Heart left ventricle (tissue), 16 donors: ENCODE data around the gene PREX1. TPM values are rescaled to one million over a fixed set of nuclear protein-coding genes. Genes with fewer than 3 reads are reported as not detected.
A peak's percentile ranks its signal among the peaks of the same experiment; 100 is the strongest.

ENCODE experiments used
- ATAC-seq, 4 donors: fragments of 200-7000 bp; cut with Tn5 transposase; one replicate each; pipeline ENCODE4 v1.9.1; 2020 to 2022; ENCODE audit warnings: moderate library complexity in 4 of 4, mild to moderate bottlenecking in 3 of 4, moderate number of reproducible peaks in 1 of 4
- DNase-seq, 5 donors: peaks; one replicate each; pipeline ENCODE4 v3.0.0-alpha.2; 2020
- H3K27ac ChIP-seq, 12 donors: fragments of 200-600 bp; sonication (generic) in 4 of 12; one replicate each; pipeline versions ENCODE4 v1.5.0 to v1.8.0; 2016 to 2022; ENCODE audit warnings: mild to moderate bottlenecking in 2 of 12
- H3K27me3 ChIP-seq, 9 donors: fragments of 200-600 bp; sonication (generic) in 2 of 9; one replicate each; pipeline versions ENCODE4 v1.5.1 to v1.8.0; 2016 to 2022; ENCODE audit warnings: mild to moderate bottlenecking in 3 of 9
- H3K36me3 ChIP-seq, 9 donors: fragments of 200-600 bp; sonication (generic) in 2 of 9; one replicate each; pipeline versions ENCODE4 v1.5.0 to v1.8.0; 2018 to 2022; ENCODE audit warnings: mild to moderate bottlenecking in 2 of 9
- H3K4me1 ChIP-seq, 12 donors: fragments of 200-600 bp; sonication (generic) in 4 of 12; one replicate each; pipeline versions ENCODE4 v1.5.0 to v1.8.0; 2016 to 2022; ENCODE audit warnings: mild to moderate bottlenecking in 3 of 12
- H3K4me3 ChIP-seq, 12 donors: fragments of 200-600 bp; sonication (generic) in 4 of 12; one replicate each; pipeline versions ENCODE4 v1.5.0 to v1.8.0; 2017 to 2022; ENCODE audit warnings: mild to moderate bottlenecking in 9 of 12, moderate library complexity in 4 of 12
- H3K9me3 ChIP-seq, 12 donors: fragments of 200-600 bp; sonication (generic) in 4 of 12; one replicate each; pipeline versions ENCODE4 v1.5.0 to v1.8.0; 2016 to 2022; ENCODE audit warnings: mild to moderate bottlenecking in 1 of 12
- CTCF ChIP-seq, 12 donors: fragments of 200-600 bp; sonication (generic) in 4 of 12; IDR thresholded peaks; one replicate each; pipeline versions ENCODE4 v1.5.0 to v1.8.0; 2018 to 2022; ENCODE audit warnings: antibody characterized with exemption in 12 of 12, mild to moderate bottlenecking in 5 of 12
- POLR2A ChIP-seq, 2 donors: fragments of 450-650 bp; IDR thresholded peaks; one replicate each; pipeline ENCODE4 v1.6.1; 2017; ENCODE audit warnings: antibody characterized with exemption in 2 of 2, mild to moderate bottlenecking in 2 of 2, moderate library complexity in 2 of 2
- WGBS, 4 donors: extraction: QIAGEN DNeasy Blood & Tissue Kit in 2 of 4; methylation state at CpG; one replicate each; pipeline versions ENCODE4 v1.1.5 to v1.1.7; 2013 to 2018; 5-methylcytosine and 5-hydroxymethylcytosine counted together
- intact Hi-C, 10 donors: fragments of 100-400 bp; cut with DNase I; formaldehyde crosslinking; loops; one replicate each; pipeline versions ENCODE4 v1.11.1 to v1.14.2; 2022
- polyA plus RNA-seq, 2 donors: library from polyadenylated mRNA; stranded (reverse); fragments of 200-250 nt; gene quantifications; one replicate each; pipeline ENCODE4 v1.2.3, GENCODE V29; 2013
- total RNA-seq, 9 donors: library from RNA; depleted of rRNA in 2 of 9; stranded (reverse); fragments of >200 nt in 2 of 9; fragmentation: NEBNext Ultra II Directional in 3 of 9; extraction: Animal tissue kit (Norgen Biotek cat#: 25700) in 3 of 9; gene quantifications; one replicate each; pipeline versions ENCODE4 v1.1.0 to v1.2.4, GENCODE V29; 2016 to 2023
- donor health status: ischemic (EF 13 %, LVEDD 7.1; RV severe dilation, severe dysfunction).
- donor health status: healthy with polysubstance abuse.
- donor health status: DM: no; HTN: yes; CAD: no.
- donor health status: DM: no; HTN: no; CAD: no.
- donor health status: ischemic (EF 25% LVEDD 6.9; RV normal size, moderate dysfunction).
- donor health status: ischemic (EF 25% LVEDD 5.7; RV mildly dilated, moderate dysfunction).
- donor health status: healthy.
- donor health status: DM: yes; HTN: yes; CAD: no.
- donor health status: ischemic (EF 35%, LVEDD 5.7; RV mildly dilated, moderate dysfunction).
- donor health status: nonischemic (EF 11% LVEDD 7.7; RV severe dilation, severe dysfunction).
- donor health status: DM: yes; HTN: yes; CAD: no.
- donor health status: PGD.
- donor health status: ischemic (EF 29% LVEDD 5.4; RV normal size, mild dysfunction).
- donor health status: nonischemic (EF 23%, LVEDD 6.1; RV moderate dilation, normal function).

The PREX1 gene
- total and polyA plus RNA-seq, 11 donors, result 7.2 to 41.5 (median 11.9) TPM

GRCh38 chr20:48631114-48632016, 196.4 kb downstream of the PREX1 start:
- 84 to 91% (median 86%) methylated on average over 16 of the region's 16 CpGs for WGBS, 4 donors
- intact Hi-C loops, result no loop called here
- no peak for TF ChIP-seq CTCF (IDR thresholded peaks at IDR 0.05)
- TF ChIP-seq POLR2A (IDR thresholded peaks at IDR 0.05), result no peak
- Histone ChIP-seq H3K36me3 (peaks cover 0 to 95% (median 17%) of the 10 kb centered on the region in 9 donors), H3K27me3 (no peaks in the 10 kb centered on the region), H3K9me3 (no peaks in the 10 kb centered on the region), H3K27ac (no peak overlapping the region), H3K4me3 (no peak overlapping the region), H3K4me1 (peaks cover 0 to 4% (median 0%) of the 10 kb centered on the region in 12 donors)
- ATAC-seq (no peak), DNase-seq (peak in 1 of 5 donors; percentile 5)

- TF ChIP-seq POLR2A (IDR thresholded peaks at IDR 0.05) (no peak), CTCF (IDR thresholded peaks at IDR 0.05) (no peak)
- Histone ChIP-seq H3K9me3 (no peaks in the 10 kb centered on the region), H3K36me3 (peaks cover 0 to 96% (median 21%) of the 10 kb centered on the region in 9 donors), H3K4me3 (no peak overlapping the region), H3K27me3 (no peaks in the 10 kb centered on the region), H3K27ac (no peak overlapping the region), H3K4me1 (peaks cover 0 to 4% (median 0%) of the 10 kb centered on the region in 12 donors)
- 92 to 95% (median 93%) methylated on average over 11 to 18 of the region's 18 CpGs for WGBS, 4 donors
- intact Hi-C loops, result no loop called here
- ATAC-seq (no peak), DNase-seq (peak in 1 of 5 donors; percentile 16)
These were observed 197.3 kb downstream of the PREX1 start for GRCh38 chr20:48630342-48631075.

- H3K9me3 ChIP-seq, result no peaks in the 10 kb centered on the region
- ATAC-seq (no peak), DNase-seq (peak in 1 of 5 donors; percentile 5)
- no peak overlapping the region for H3K27ac ChIP-seq
- peaks cover 0 to 96% (median 24%) of the 10 kb centered on the region in 9 donors for H3K36me3 ChIP-seq
- intact Hi-C loops, result loop anchor here in 1 of 10 donors (10.0 kb wide), 1 partner anchor 1885 kb away; no protein-coding TSS in a partner anchor
- peaks cover 0 to 4% (median 0%) of the 10 kb centered on the region in 12 donors for H3K4me1 ChIP-seq
- 93 to 97% (median 93%) methylated on average over 8 to 9 of the region's 9 CpGs for WGBS, 4 donors
- H3K4me3 ChIP-seq, result no peak overlapping the region
- no peaks in the 10 kb centered on the region for H3K27me3 ChIP-seq
- no peak for TF ChIP-seq POLR2A (IDR thresholded peaks at IDR 0.05)
- TF ChIP-seq CTCF (IDR thresholded peaks at IDR 0.05), result no peak
These were observed 197.9 kb downstream of the PREX1 start for GRCh38 chr20:48629960-48630315.
